HL-60 (cell line): ENCODE measurements around the gene DPM1.

Source experiments
- POLR2AphosphoS5 ChIP-seq: IDR thresholded peaks from 2 replicates; pipeline ENCODE4 v1.6.1; 2012; ENCODE audit warnings: low read depth
- REST ChIP-seq: IDR thresholded peaks from 2 replicates; pipeline ENCODE4 v1.6.1; 2012; ENCODE audit warnings: low read depth; ENCODE audit not compliant: insufficient replicate concordance
- TF ChIP-seq, protein P1 (sequence below): IDR thresholded peaks from one replicate; pipeline ENCODE4 v1.5.1; 2011; ENCODE audit warnings: low read length, control low read depth, inconsistent platforms; ENCODE audit not compliant: insufficient read depth

- TF ChIP-seq, protein P1, sequence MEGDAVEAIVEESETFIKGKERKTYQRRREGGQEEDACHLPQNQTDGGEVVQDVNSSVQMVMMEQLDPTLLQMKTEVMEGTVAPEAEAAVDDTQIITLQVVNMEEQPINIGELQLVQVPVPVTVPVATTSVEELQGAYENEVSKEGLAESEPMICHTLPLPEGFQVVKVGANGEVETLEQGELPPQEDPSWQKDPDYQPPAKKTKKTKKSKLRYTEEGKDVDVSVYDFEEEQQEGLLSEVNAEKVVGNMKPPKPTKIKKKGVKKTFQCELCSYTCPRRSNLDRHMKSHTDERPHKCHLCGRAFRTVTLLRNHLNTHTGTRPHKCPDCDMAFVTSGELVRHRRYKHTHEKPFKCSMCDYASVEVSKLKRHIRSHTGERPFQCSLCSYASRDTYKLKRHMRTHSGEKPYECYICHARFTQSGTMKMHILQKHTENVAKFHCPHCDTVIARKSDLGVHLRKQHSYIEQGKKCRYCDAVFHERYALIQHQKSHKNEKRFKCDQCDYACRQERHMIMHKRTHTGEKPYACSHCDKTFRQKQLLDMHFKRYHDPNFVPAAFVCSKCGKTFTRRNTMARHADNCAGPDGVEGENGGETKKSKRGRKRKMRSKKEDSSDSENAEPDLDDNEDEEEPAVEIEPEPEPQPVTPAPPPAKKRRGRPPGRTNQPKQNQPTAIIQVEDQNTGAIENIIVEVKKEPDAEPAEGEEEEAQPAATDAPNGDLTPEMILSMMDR: no peak
- TF ChIP-seq POLR2AphosphoS5: no peak
- TF ChIP-seq REST: no peak
Observed at GRCh38 chr20:50911716-50912115, 46.6 kb downstream of the DPM1 start.
